Measurements from ENCODE around the gene LRMDA.
"Not testable (repeated sequence)": the region's sequence is repeated elsewhere in the genome, so short reads cannot be mapped to it uniquely, and the experiment has no call there.

The LRMDA gene

DNA sequence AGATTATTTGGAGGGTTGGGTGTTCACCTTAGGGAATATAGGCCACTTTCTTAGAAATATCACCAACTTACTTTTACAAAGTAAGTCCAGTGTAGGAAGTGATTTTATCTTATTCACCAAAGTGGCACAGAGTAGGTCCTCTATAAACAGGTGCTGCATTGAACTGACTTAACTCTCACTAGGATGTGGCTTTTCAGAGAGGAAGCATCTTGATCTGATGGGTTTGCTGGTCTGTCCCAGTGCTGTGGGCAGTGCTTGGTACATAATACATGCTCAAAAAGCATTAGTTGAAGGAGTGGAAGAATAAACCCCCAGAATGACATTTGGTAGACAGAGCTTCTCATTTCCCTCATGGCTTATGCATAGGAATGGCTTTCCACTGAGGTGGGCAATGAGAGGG is 334.7 kb downstream of the LRMDA start:
- DNase-seq (ENCODE audit: low read depth), result no peak

DNA sequence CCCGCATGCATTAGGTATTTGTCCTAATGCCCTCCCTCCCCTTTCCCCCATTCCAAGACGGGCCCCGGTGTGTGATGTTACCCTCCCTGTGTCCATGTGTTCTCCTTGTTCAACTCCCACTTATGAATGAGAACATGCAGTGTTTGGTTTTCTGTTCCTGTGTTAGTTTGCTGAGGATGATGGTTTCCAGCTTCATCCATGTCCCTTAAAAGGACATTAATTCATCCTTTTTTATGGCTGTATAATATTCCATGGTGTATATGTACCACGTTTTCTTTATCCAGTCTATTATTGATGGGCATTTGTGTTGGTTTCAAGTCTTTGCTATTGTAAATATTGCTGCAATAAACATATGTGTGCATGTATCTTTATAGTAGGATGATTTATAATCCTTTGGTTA is 335.3 kb downstream of the LRMDA start:
- H3K4me3 ChIP-seq (ENCODE audit: low read depth, low read length); DNase-seq (ENCODE audit: low read depth): not testable (repeated sequence)

More for the DNA sequence above, 334.7 kb downstream of the LRMDA start:
- no peak overlapping the region for H3K4me3 ChIP-seq (ENCODE audit: low read depth, low read length)

DNA sequence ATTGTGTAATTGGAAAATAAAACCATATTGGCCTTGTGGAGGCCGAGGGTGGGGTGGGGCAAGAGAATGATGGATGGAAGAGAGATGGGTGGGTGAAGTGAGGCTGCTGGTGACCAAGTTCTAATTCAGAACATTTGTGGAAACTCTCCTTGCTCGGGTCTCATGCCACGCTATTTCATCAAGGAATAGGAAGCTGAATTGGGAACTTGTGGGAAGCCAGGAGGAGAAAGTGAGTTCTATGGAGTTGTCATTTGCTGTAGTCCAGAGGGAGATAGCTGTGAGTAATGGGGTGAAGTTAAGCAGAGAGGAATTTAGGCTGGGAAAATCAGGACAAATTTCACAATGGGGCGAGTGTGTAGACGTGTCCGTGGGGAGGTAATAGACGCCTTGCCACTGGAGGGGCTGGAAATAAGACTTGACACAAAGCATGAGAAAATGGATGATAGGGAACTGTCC is 339.2 kb downstream of the LRMDA start:
- peak; percentile 70 for DNase-seq (ENCODE audit: low read depth)

DNA sequence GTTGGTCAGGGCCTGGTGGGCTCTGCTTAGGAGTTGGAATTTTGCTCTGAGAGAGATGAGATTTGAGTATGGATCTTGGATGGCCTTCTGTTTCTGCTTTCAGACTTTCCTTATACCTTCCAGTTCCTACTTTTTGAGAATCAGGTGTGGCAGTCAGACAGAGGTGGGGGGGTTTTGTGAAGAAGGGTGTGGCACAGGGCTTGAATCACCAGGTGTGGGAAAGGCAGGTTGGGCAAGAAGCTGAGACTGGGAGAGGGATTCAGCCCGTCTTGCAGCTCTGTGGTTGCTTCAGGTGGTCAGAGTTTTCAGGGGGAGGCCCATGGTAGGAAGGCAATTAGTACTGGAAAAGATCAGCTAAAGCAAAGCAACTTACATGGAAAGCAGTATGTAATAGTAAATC is 340.2 kb downstream of the LRMDA start:
- DNase-seq (ENCODE audit: low read depth), result no peak
- no peak overlapping the region for H3K4me3 ChIP-seq (ENCODE audit: low read depth, low read length)

More for the DNA sequence above, 339.2 kb downstream of the LRMDA start:
- no peak overlapping the region for H3K4me3 ChIP-seq (ENCODE audit: low read depth, low read length)

DNA sequence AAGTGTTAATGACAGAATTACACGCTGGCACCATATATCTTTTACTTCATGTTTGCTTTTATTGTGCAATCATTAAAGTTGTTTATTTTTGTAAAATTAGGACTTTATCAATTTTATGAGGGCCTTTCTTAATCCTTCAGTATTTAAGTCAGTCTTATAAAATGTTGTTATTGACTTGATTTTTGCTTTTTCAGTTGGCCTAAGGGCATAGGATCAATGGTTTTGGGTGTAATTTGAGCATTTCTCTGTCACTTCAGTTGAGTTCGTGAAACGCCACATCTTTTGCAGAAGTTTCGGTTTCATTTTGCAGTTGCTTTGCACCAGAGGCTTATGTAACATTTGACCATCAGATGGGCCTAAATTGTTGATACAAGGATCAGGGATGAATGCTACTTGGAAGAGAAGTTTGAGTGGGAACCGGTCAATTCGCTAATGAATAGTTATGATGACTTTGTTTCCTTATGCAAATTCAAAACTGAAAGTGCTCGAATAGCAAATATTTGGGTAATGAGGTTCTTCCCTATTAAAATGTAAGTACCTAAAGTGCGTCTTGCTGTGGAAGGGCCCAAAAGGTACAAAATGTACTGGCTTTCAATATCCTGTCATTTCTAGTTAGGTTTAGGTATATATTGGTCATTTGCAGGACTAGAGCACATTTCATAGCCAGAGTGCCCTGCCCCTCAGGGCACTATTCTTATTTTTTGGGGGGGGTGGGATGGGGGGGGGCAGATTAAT is 340.9 kb downstream of the LRMDA start:
- no peak overlapping the region for H3K4me3 ChIP-seq (ENCODE audit: low read depth, low read length)
- DNase-seq (ENCODE audit: low read depth), result no peak

DNA sequence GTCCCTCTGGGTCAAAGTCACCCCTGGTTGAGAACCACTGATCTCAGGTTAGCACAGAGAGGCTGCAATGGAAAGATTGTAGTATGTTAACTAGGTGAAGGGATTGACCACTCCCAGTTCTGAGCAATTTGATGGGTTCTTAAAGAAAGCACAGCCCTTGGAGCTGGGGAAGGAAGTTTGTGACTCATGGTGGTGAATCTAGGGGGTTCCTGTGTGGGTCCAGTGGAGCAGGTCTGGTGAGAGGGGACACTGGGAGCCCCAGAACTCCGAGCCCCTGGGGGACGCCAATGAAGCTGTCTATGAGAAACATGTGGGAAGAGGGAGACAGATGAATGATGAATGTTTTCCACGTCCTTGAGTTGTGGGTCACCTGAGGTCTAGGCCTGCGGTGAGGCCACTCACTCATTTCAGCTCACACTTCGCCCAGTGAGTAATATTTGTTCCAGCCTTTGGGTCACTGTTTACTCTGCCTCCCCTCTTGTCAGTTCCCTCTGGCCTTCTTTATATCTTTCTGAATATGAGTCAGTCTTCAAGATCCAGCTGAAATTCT is 341.9 kb downstream of the LRMDA start:
- H3K4me3 ChIP-seq (ENCODE audit: low read depth, low read length), result no peak overlapping the region
- DNase-seq (ENCODE audit: low read depth), result peak; percentile 94

GRCh38 chr10:75773813-75774782 is 342.7 kb downstream of the LRMDA start:
- DNase-seq (ENCODE audit: low read depth), result no peak
- H3K4me3 ChIP-seq (ENCODE audit: low read depth, low read length), result no peak overlapping the region

GRCh38 chr10:75774783-75775490 is 343.5 kb downstream of the LRMDA start:
- H3K4me3 ChIP-seq (ENCODE audit: low read depth, low read length), result no peak overlapping the region
- DNase-seq (ENCODE audit: low read depth), result no peak

GRCh38 chr10:75776738-75777504 is 345.5 kb downstream of the LRMDA start:
- no peak for DNase-seq (ENCODE audit: low read depth)
- H3K4me3 ChIP-seq (ENCODE audit: low read depth, low read length), result no peak overlapping the region

DNA sequence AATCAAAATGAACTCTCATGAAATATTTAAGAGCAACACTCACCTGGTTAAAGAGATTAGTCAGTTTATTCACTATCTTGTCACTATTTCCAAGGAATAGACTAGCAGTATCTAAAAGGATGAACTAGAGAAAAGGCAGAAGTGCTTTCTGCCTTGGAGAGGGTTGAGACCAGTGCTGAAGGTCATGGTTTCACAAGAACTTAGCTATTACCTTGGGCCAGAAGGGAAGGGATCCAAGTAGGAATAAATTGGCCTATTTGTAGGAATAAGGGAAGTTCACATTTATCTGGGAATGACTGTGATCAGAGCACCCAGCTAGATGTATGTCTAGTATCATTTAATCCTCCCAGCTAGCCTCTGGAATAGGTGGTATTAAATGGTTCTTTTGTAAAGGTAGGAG is 347.2 kb downstream of the LRMDA start:
- no peak overlapping the region for H3K4me3 ChIP-seq (ENCODE audit: low read depth, low read length)
- DNase-seq (ENCODE audit: low read depth), result no peak

DNA sequence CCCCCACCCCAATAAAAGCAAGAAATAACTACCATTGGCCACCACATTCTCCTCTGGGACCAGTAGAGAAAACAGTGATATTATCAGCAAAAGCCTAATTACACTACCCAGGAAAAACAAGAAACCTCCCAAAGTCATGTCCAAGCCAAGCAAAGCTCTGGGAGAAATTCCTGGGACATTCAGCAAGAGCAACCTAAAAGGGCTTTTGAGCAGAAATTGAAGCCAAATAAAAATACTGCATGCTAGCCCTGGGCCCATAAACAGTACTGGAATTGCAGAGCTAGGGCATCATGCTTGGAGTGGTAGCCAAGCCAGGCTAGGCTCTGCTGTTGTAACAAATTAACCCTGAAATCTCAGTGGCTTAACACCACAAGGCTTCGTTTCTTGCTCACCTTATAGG is 347.9 kb downstream of the LRMDA start:
- no peak overlapping the region for H3K4me3 ChIP-seq (ENCODE audit: low read depth, low read length)
- no peak for DNase-seq (ENCODE audit: low read depth)

DNA sequence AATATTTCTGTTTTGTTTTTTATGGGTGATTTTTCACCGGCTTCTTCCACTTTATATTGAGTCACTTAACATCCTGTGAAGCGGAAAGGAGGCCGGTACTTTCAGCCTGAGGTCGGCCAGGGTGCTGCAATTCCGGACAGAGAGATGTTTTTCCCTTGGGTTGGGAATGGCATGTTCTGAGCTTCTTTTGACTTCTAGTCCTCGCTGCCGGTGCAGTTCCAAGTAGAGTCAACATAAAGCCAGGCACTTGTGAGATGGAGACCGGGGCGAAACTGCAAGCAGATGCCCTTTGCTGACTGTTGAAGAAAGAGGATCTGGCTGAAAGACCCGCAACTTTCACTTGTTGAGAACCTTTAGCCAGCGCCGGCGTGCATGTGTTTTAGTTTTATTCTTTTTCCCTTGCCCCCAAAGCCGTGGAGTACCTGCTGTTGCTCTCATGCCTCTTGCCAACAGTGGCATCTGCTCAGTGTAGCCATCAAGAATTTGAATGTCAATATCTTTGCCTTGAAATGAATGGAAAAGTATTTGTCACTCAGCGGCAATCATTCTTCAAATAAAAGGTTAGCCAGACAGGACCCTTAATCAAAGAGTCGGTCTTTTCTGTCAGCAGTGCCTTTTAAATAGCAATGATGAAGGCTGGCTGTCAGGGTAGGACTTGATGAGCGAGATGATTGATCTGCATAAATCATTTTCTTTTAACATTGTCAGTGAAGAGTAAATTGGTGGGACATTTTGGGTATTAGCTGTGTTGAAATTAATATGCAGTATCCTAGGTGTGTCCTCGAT is 351.2 kb downstream of the LRMDA start:
- DNase-seq (ENCODE audit: low read depth), result no peak
- H3K4me3 ChIP-seq (ENCODE audit: low read depth, low read length), result no peak overlapping the region

- no peak for DNase-seq (ENCODE audit: low read depth)
- H3K4me3 ChIP-seq (ENCODE audit: low read depth, low read length), result no peak overlapping the region
These were observed 357.2 kb downstream of the LRMDA start for GRCh38 chr10:75788394-75789205.

GRCh38 chr10:75793848-75794247 is 362.4 kb downstream of the LRMDA start:
- DNase-seq (ENCODE audit: low read depth), result no peak
- no peak overlapping the region for H3K4me3 ChIP-seq (ENCODE audit: low read depth, low read length)

DNA sequence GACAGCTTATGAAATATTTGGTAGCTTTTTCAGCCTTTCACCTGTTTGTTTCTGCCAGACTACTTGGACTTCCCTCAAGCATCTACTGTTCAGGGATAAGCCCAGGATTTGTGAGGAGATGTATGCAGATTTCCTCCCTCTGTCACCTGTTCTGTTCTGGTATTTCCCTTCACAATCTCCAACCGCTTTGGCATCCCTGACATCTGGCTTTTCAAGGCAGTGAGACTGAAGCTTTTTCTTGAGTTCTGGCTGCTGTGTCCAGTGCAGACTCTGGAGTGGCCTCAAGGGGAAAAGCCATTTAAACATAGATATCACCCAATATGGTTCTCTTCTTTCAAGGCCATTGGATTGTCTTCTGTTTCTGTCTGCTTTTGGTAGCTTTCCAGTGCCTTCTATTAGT is 369.7 kb downstream of the LRMDA start:
- DNase-seq (ENCODE audit: low read depth), result no peak
- H3K4me3 ChIP-seq (ENCODE audit: low read depth, low read length), result no peak overlapping the region

DNA sequence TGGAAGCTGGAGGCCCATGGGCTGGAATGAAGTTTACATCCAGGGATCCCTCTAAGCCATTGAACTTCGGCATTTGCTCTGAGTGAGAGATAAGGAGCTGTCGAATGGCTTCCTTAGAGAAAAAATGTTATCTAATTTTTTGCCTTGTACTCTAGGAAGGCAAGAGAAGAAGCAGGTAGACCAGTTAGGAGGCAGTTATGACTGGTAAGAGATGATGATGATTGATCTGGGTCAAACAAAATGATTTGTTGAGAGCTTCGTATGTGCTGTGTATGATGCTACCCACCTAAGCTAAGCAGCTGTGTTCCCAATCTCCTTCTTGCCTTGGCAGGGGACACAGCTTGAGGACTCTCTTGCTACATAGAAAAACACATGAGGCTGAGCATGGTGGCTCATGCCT is 370.2 kb downstream of the LRMDA start:
- no peak overlapping the region for H3K4me3 ChIP-seq (ENCODE audit: low read depth, low read length)
- no peak for DNase-seq (ENCODE audit: low read depth)

GRCh38 chr10:75803121-75803520 is 371.7 kb downstream of the LRMDA start:
- DNase-seq (ENCODE audit: low read depth), result no peak
- no peak overlapping the region for H3K4me3 ChIP-seq (ENCODE audit: low read depth, low read length)

Data from skeletal muscle cell (primary cell).